ENCODE results near the gene UBTD1. TPM values are rescaled to one million over a fixed set of nuclear protein-coding genes. Genes with fewer than 3 reads are reported as not detected.

UBTD1 gene
- total RNA-seq, 6 donors from 2014 or later: 40.6 to 93.1 (median 67.3) TPM

DNA sequence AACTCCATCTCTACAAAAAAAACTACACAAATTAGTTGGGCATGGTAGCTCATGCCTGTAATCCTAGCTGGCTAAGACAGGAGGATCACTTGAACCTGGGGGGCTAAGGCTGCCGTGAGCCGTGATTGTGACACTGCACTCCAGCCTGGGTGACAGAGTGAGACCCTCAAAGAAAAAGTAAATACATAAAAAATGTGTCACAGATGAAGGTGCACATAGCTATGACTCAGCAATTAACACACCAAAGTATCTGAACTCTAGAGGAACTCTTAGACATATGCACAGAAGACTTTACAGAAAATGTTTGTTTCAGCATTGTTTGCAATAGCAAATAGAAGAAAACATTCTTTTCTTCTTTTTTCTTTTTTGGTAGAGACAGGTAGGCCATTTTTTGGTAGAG lies 99.1 kb downstream of the UBTD1 start:
- no peak for DNase-seq
- no peaks in the 10 kb centered on the region for H3K36me3 ChIP-seq
- H3K4me3 ChIP-seq: no peak overlapping the region
- TF ChIP-seq CTCF (IDR thresholded peaks at IDR 0.05) (no peak), POLR2AphosphoS5 (IDR thresholded peaks at IDR 0.05) (no peak), EP300 (IDR thresholded peaks at IDR 0.05) (no peak), POLR2A (IDR thresholded peaks at IDR 0.05) (no peak)
- WGBS, 2 donors: 46 to 79% methylated on average over 2 of the region's 2 CpGs
- no peaks in the 10 kb centered on the region for H3K27me3 ChIP-seq
- no peak for ATAC-seq (ENCODE audit: low FRiP score in 2 of 2)
- no peaks in the 10 kb centered on the region for H3K9me3 ChIP-seq
- peaks cover 4 to 15% (median 13%) of the 10 kb centered on the region in 4 donors for H3K4me1 ChIP-seq
- H3K27ac ChIP-seq: peak overlapping the region in 1 of 4 donors; percentile 64

- ATAC-seq (ENCODE audit: low FRiP score in 2 of 2) (no peak), DNase-seq (peak in 1 of 2 donors; percentile 67)
- Histone ChIP-seq H3K36me3 (no peaks in the 10 kb centered on the region), H3K4me1 (peaks cover 4 to 15% (median 11%) of the 10 kb centered on the region in 4 donors), H3K4me3 (no peak overlapping the region), H3K9me3 (no peaks in the 10 kb centered on the region), H3K27me3 (no peaks in the 10 kb centered on the region), H3K27ac (no peak overlapping the region)
- TF ChIP-seq POLR2AphosphoS5 (IDR thresholded peaks at IDR 0.05): no peak
- TF ChIP-seq POLR2A (IDR thresholded peaks at IDR 0.05): no peak
- TF ChIP-seq CTCF (IDR thresholded peaks at IDR 0.05): no peak
- no peak for TF ChIP-seq EP300 (IDR thresholded peaks at IDR 0.05)
- WGBS, 2 donors: 92% methylated on average over 12 to 19 of the region's 19 CpGs
These were observed 99.9 kb downstream of the UBTD1 start for GRCh38 chr10:97598407-97599271.

GRCh38 chr10:97599272-97599619 lies 100.5 kb downstream of the UBTD1 start:
- Histone ChIP-seq H3K4me1 (peaks cover 4 to 15% (median 9%) of the 10 kb centered on the region in 4 donors), H3K9me3 (no peaks in the 10 kb centered on the region), H3K36me3 (no peaks in the 10 kb centered on the region), H3K27me3 (no peaks in the 10 kb centered on the region), H3K27ac (no peak overlapping the region), H3K4me3 (no peak overlapping the region)
- 90 to 91% methylated on average over 6 of the region's 6 CpGs for WGBS, 2 donors
- no peak for DNase-seq
- ATAC-seq (ENCODE audit: low FRiP score in 2 of 2): no peak
- TF ChIP-seq POLR2AphosphoS5 (IDR thresholded peaks at IDR 0.05): no peak
- TF ChIP-seq POLR2A (IDR thresholded peaks at IDR 0.05): no peak
- TF ChIP-seq EP300 (IDR thresholded peaks at IDR 0.05): no peak
- no peak for TF ChIP-seq CTCF (IDR thresholded peaks at IDR 0.05)

GRCh38 chr10:97600616-97601015 lies 101.9 kb downstream of the UBTD1 start:
- TF ChIP-seq POLR2A (IDR thresholded peaks at IDR 0.05) (no peak), EP300 (IDR thresholded peaks at IDR 0.05) (no peak), CTCF (IDR thresholded peaks at IDR 0.05) (no peak), POLR2AphosphoS5 (IDR thresholded peaks at IDR 0.05) (no peak)
- no peaks in the 10 kb centered on the region for H3K9me3 ChIP-seq
- H3K4me1 ChIP-seq: peaks cover 4 to 15% (median 9%) of the 10 kb centered on the region in 4 donors
- ATAC-seq (ENCODE audit: low FRiP score in 2 of 2) (no peak), DNase-seq (no peak)
- no peaks in the 10 kb centered on the region for H3K27me3 ChIP-seq
- 90 to 95% methylated on average over 1 of the region's 1 CpG for WGBS, 2 donors
- no peak overlapping the region for H3K4me3 ChIP-seq
- H3K27ac ChIP-seq: no peak overlapping the region
- no peaks in the 10 kb centered on the region for H3K36me3 ChIP-seq
